GM12878 (cell line): ENCODE data around the gene TMC2. TPM values are rescaled to one million over a fixed set of nuclear protein-coding genes. Genes with fewer than 3 reads are reported as not detected.

Source experiments
- ATAC-seq: fragments of 200-7000 bp; cut with Tn5 transposase; 3 replicates; pipeline ENCODE4 v1.9.1; 2020; ENCODE audit warnings: mild to moderate bottlenecking, moderate library complexity
- BruUV-seq: library from RNA; stranded (reverse); fragments of 400-500 nt; replicated peaks from 2 replicates; lab custom pipeline; 2021; lab: Mats Ljungman, UMichigan
- CTCF ChIA-PET: fragments of 300-600 bp; sonication (Branson Sonifier 250); formaldehyde crosslinking; extraction: SDS; loops from one replicate; lab custom pipeline; 2021; ENCODE audit warnings: inconsistent platforms; lab: Yijun Ruan, JAX
- POLR2A ChIA-PET: fragments of 350-600 bp; formaldehyde crosslinking; extraction: SDS; loops from one replicate; lab custom pipeline; 2021; ENCODE audit warnings: inconsistent platforms; lab: Charles Lee
- RAD21 ChIA-PET: fragments of 300-600 bp; sonication (Branson Sonifier 250); formaldehyde crosslinking; loops from one replicate; lab custom pipeline; 2023; ENCODE audit warnings: antibody characterized with exemption; ENCODE audit not compliant: unreplicated experiment; lab: Charles Lee
- SMC1A ChIA-PET: fragments of 300-600 bp; sonication (Branson Sonifier 250); formaldehyde crosslinking; loops from one replicate; lab custom pipeline; 2023; ENCODE audit not compliant: unreplicated experiment, uncharacterized antibody; lab: Charles Lee
- DNase-seq: peaks from one replicate; pipeline ENCODE4 v3.0.0-alpha.2; 2011; ENCODE audit warnings: low read depth, low spot score
- FAIRE-seq: peaks from 3 replicates; lab custom pipeline; 2011; peaks lifted over from hg19 to GRCh38; lab: Jason Lieb, UNC
- H2AFZ ChIP-seq: 2 replicates; pipeline ENCODE4 v1.6.0; 2011; ENCODE audit warnings: low read depth, low read length, control low read depth; ENCODE audit not compliant: control insufficient read depth
- H3K27ac ChIP-seq: 2 replicates; pipeline ENCODE4 v1.5.1; 2011; ENCODE audit warnings: control low read depth; ENCODE audit not compliant: control insufficient read depth, insufficient read depth
- H3K27me3 ChIP-seq, 2 experiments: replicated peaks in 1 of 2; 2 replicates each; pipeline versions ENCODE4 v1.6.0 to v1.6.1; 2011; ENCODE audit warnings: low read length in 1 of 2; ENCODE audit not compliant: control insufficient read depth in 2 of 2, insufficient read depth in 2 of 2
- H3K36me3 ChIP-seq, 2 experiments: 2 replicates each; pipeline ENCODE4 v1.5.1; 2011; ENCODE audit warnings: low read length in 1 of 2; ENCODE audit not compliant: control insufficient read depth in 2 of 2, insufficient read depth in 2 of 2
- H3K4me1 ChIP-seq: 2 replicates; pipeline ENCODE4 v1.6.1; 2011; ENCODE audit warnings: mild to moderate bottlenecking, low read length, moderate library complexity, mixed read lengths; ENCODE audit not compliant: control insufficient read depth, insufficient read depth
- H3K4me2 ChIP-seq: 2 replicates; pipeline ENCODE4 v1.6.0; 2011; ENCODE audit warnings: control low read depth; ENCODE audit not compliant: control insufficient read depth, insufficient read depth
- H3K4me3 ChIP-seq: fragments of 200-600 bp; sonication (generic); 2 replicates; pipeline ENCODE4 v1.5.1; 2016
- H3K79me2 ChIP-seq: 2 replicates; pipeline ENCODE4 v1.6.0; 2011; ENCODE audit warnings: low read length; ENCODE audit not compliant: control insufficient read depth, insufficient read depth
- H3K9ac ChIP-seq: 2 replicates; pipeline ENCODE4 v1.8.0; 2011; ENCODE audit warnings: low read length, control low read depth, mixed read lengths; ENCODE audit not compliant: control insufficient read depth, insufficient read depth
- H3K9me3 ChIP-seq: replicated peaks from 3 replicates; pipeline ENCODE4 v1.5.1; 2011; ENCODE audit warnings: mild to moderate bottlenecking, low read length; ENCODE audit not compliant: control insufficient read depth, insufficient read depth
- H4K20me1 ChIP-seq: 2 replicates; pipeline ENCODE4 v1.6.0; 2011; ENCODE audit not compliant: control insufficient read depth, insufficient read depth
- ATF3 ChIP-seq: IDR thresholded peaks from 2 replicates; pipeline ENCODE4 v1.6.1; 2011; ENCODE audit warnings: low read depth, mild to moderate bottlenecking, low read length, moderate library complexity, borderline replicate concordance; ENCODE audit errors: extremely low read depth
- CREM ChIP-seq: IDR thresholded peaks from 2 replicates; pipeline ENCODE4 v1.6.1; 2014; ENCODE audit warnings: antibody characterized with exemption, low read depth
- DPF2 ChIP-seq: fragments of 450-650 bp; IDR thresholded peaks from 2 replicates; pipeline ENCODE4 v1.6.1; 2017; ENCODE audit warnings: mild to moderate bottlenecking
- E4F1 ChIP-seq: fragments of 450-650 bp; IDR thresholded peaks from 2 replicates; pipeline ENCODE4 v1.6.1; 2018; ENCODE audit warnings: borderline replicate concordance, mild to moderate bottlenecking; ENCODE audit not compliant: partially characterized antibody
- EED ChIP-seq: sonication (generic); IDR thresholded peaks from 2 replicates; pipeline ENCODE4 v1.6.1; 2016; ENCODE audit warnings: antibody characterized with exemption, low read depth
- IKZF2 ChIP-seq, 2 experiments: fragments of 450-650 bp; IDR thresholded peaks; 2 replicates each; pipeline ENCODE4 v1.6.1; 2017; ENCODE audit warnings: mild to moderate bottlenecking in 2 of 2, moderate library complexity in 2 of 2
- MEF2B ChIP-seq: fragments of 450-650 bp; IDR thresholded peaks from 2 replicates; pipeline ENCODE4 v1.6.1; 2018; ENCODE audit warnings: mild to moderate bottlenecking, moderate library complexity; ENCODE audit not compliant: partially characterized antibody, poor library complexity, severe bottlenecking
- NKRF ChIP-seq: fragments of 450-650 bp; conservative IDR thresholded peaks from 2 replicates; pipeline ENCODE4 v1.6.1; 2017; ENCODE audit warnings: mild to moderate bottlenecking, moderate library complexity
- NR2C2 ChIP-seq: IDR thresholded peaks from 2 replicates; pipeline ENCODE4 v1.6.1; 2011; ENCODE audit warnings: borderline replicate concordance, low read depth; ENCODE audit not compliant: control insufficient read depth, insufficient read length
- RCOR1 ChIP-seq: conservative IDR thresholded peaks from 2 replicates; pipeline ENCODE4 v1.6.1; 2012; ENCODE audit warnings: low read depth, low read length, improper control_type of control experiment
- SKIL ChIP-seq: fragments of 450-650 bp; IDR thresholded peaks from 2 replicates; pipeline ENCODE4 v1.6.1; 2017; ENCODE audit warnings: mild to moderate bottlenecking, low read depth, inconsistent platforms; ENCODE audit not compliant: poor library complexity, severe bottlenecking
- STAT1 ChIP-seq: fragments of 450-650 bp; conservative IDR thresholded peaks from 2 replicates; pipeline ENCODE4 v1.6.1; 2014; ENCODE audit warnings: antibody characterized with exemption, mild to moderate bottlenecking
- TAF1 ChIP-seq: IDR thresholded peaks from 2 replicates; pipeline ENCODE4 v1.6.1; 2011; ENCODE audit warnings: mild to moderate bottlenecking, low read depth, low read length, borderline replicate concordance
- YY1 ChIP-seq: IDR thresholded peaks from 2 replicates; pipeline ENCODE4 v1.6.1; 2011; ENCODE audit warnings: low read depth, mild to moderate bottlenecking, low read length
- ZSCAN29 ChIP-seq: fragments of 450-650 bp; IDR thresholded peaks from 2 replicates; pipeline ENCODE4 v1.6.1; 2017; ENCODE audit warnings: mild to moderate bottlenecking, moderate library complexity
- WGBS: methylation state at CpG from one replicate; pipeline ENCODE4 v1.1.6; 2016; ENCODE audit warnings: low lambda C conversion rate; ENCODE audit not compliant: insufficient replicate concordance, insufficient coverage; ENCODE audit errors: missing lambda C conversion rate; 5-methylcytosine and 5-hydroxymethylcytosine counted together
- in situ Hi-C: fragments of 300-500 bp; cut with MboI; formaldehyde crosslinking; loops from 9 replicates; pipeline ENCODE4 v1.14.3; 2018; ENCODE audit warnings: mixed read lengths
- intact Hi-C: fragments of 100-400 bp; cut with micrococcal nuclease; formaldehyde crosslinking; loops from one replicate; pipeline ENCODE4 v1.14.2; 2022; ENCODE audit not compliant: unreplicated experiment
- polyA plus RNA-seq, 11 experiments: library from polyadenylated mRNA; depleted of rRNA in 4 of 11; unstranded in 6 of 11; stranded (reverse) in 5 of 11; fragments of >200 nt; fragmentation: Nextera tagmentation in 4 of 11; fragmentation: Illumina TruSeq in 1 of 11; extraction: Ambion mirVana in 4 of 11; extraction: Trizol in 1 of 11; gene quantifications; 1 replicate in 1 of 11; 2 replicates in 10 of 11; pipeline versions ENCODE4 v1.2.1 to v1.2.3, GENCODE V29; 2011 to 2016; ENCODE audit warnings: inconsistent platforms in 2 of 11, missing spikeins in 2 of 11, low read depth in 1 of 11
- total RNA-seq, 4 experiments: library from RNA; depleted of rRNA in 3 of 4; stranded (reverse); fragments of >200 nt in 3 of 4; fragmentation: Illumina TruSeq in 1 of 4; extraction: Trizol in 1 of 4; gene quantifications; 2 replicates each; pipeline versions ENCODE4 v1.2.1 to v1.2.3, GENCODE V29; 2013 to 2021

The TMC2 gene
- total and polyA plus RNA-seq, 10 of the 15 experiments (the other 5 are each of a cell fraction or from before 2014, with no cell fraction given), result 0.08 TPM; not detected in 9

- Histone ChIP-seq H3K4me3 (no peak overlapping the region), H3K9me3 (no peaks in the 10 kb centered on the region), H3K4me1 (no peaks in the 10 kb centered on the region), H4K20me1 (no peaks in the 10 kb centered on the region), H3K36me3 (no peaks in the 10 kb centered on the region), H3K9ac (no peak overlapping the region), H3K79me2 (no peaks in the 10 kb centered on the region), H3K27ac (no peak overlapping the region), H3K27me3 (peaks cover 9 to 12% of the 10 kb centered on the region in 2 experiments), H2AFZ (no peak overlapping the region), H3K4me2 (no peak overlapping the region)
- ATAC-seq (no peak), FAIRE-seq (no peak), DNase-seq (no peak)
- intact Hi-C loops, result no loop called here
- ChIA-PET RAD21 (no interaction called here), POLR2A (no interaction called here), CTCF (no interaction called here), SMC1A (no interaction called here)
- WGBS, result 51% methylated on average over 22 of the region's 22 CpGs
- no TSS peak for BruUV-seq
- in situ Hi-C loops, result no loop called here
- no peak for TF ChIP-seq SKIL
- TF ChIP-seq YY1, result no peak
- TF ChIP-seq EED, result no peak
- TF ChIP-seq TAF1, result no peak
- no peak for TF ChIP-seq IKZF2 (IDR thresholded peaks at IDR 0.05)
- no peak for TF ChIP-seq NR2C2
- no peak for TF ChIP-seq ATF3
- TF ChIP-seq DPF2, result no peak
- TF ChIP-seq STAT1, result no peak
- TF ChIP-seq MEF2B, result no peak
- TF ChIP-seq E4F1, result no peak
- no peak for TF ChIP-seq ZSCAN29
- TF ChIP-seq CREM, result no peak
- TF ChIP-seq NKRF, result no peak
- no peak for TF ChIP-seq RCOR1
Measured at GRCh38 chr20:2557873-2558580, 21.7 kb downstream of the TMC2 start.
